AG09309 (cell line): ENCODE results near the gene PIK3R6.

Source experiments
- DNase-seq: peaks from one replicate; pipeline ENCODE4 v3.0.0-alpha.2; 2010; ENCODE audit warnings: low read depth
- H3K4me3 ChIP-seq: 2 replicates; pipeline ENCODE4 v1.5.1; 2011; ENCODE audit warnings: mild to moderate bottlenecking, low read depth, low read length, moderate library complexity; ENCODE audit not compliant: control insufficient read depth
- CTCF ChIP-seq: IDR thresholded peaks from 2 replicates; pipeline ENCODE4 v1.5.1; 2011; ENCODE audit warnings: mild to moderate bottlenecking, low read depth, low read length, inconsistent platforms; ENCODE audit not compliant: insufficient read depth, control insufficient read depth; ENCODE audit errors: missing control alignments

PIK3R6 gene

GRCh38 chr17:8855477-8856204 lies 11.8 kb downstream of the PIK3R6 start:
- no peak overlapping the region for H3K4me3 ChIP-seq
- no peak for TF ChIP-seq CTCF
- no peak for DNase-seq

GRCh38 chr17:8851600-8851999 lies 15.9 kb downstream of the PIK3R6 start:
- DNase-seq: no peak
- no peak overlapping the region for H3K4me3 ChIP-seq
- TF ChIP-seq CTCF: no peak

- no peak for TF ChIP-seq CTCF
- no peak overlapping the region for H3K4me3 ChIP-seq
- DNase-seq: no peak
Measured at GRCh38 chr17:8849311-8850041, 18.0 kb downstream of the PIK3R6 start.

- H3K4me3 ChIP-seq: no peak overlapping the region
- TF ChIP-seq CTCF: no peak
- no peak for DNase-seq
Measured at GRCh38 chr17:8847891-8848290, 19.6 kb downstream of the PIK3R6 start.

- no peak for TF ChIP-seq CTCF
- no peak for DNase-seq
- H3K4me3 ChIP-seq: no peak overlapping the region
Measured at GRCh38 chr17:8846768-8847211, 20.7 kb downstream of the PIK3R6 start.

- TF ChIP-seq CTCF: no peak
- no peak overlapping the region for H3K4me3 ChIP-seq
- no peak for DNase-seq
Measured at GRCh38 chr17:8844229-8845218, 22.9 kb downstream of the PIK3R6 start.
